ENCODE results near the gene FAM222A. TPM values are rescaled to one million over a fixed set of nuclear protein-coding genes. Genes with fewer than 3 reads are reported as not detected.

Gene FAM222A
- polyA plus RNA-seq, 2 of the 4 experiments (the other 2 are of a cell fraction): 0.98 to 3.2 TPM

- WGBS (ENCODE audit: missing lambda C conversion rate): 66% methylated on average over 18 of the region's 18 CpGs
- TF ChIP-seq E2F6 (IDR thresholded peaks at IDR 0.05; ENCODE audit: borderline replicate concordance, low read depth): no peak
- no peak for TF ChIP-seq ZSCAN20 (CRISPR knock-in tag; IDR thresholded peaks at IDR 0.05)
- TF ChIP-seq RAD21 (conservative IDR thresholded peaks at IDR 0.05 in 1 of 2, IDR thresholded peaks at IDR 0.05 in 1 of 2): peak in 1 of 2 experiments; percentile 28; a peak in 2 of 5 replicates
- no peak for TF ChIP-seq EHMT2 (IDR thresholded peaks at IDR 0.05; ENCODE audit: low read depth)
- Histone ChIP-seq H3K27ac (no peak overlapping the region), H3K4me3 (no peak overlapping the region), H3K9me3 (no peaks in the 10 kb centered on the region), H3K4me1 (peaks cover 8% of the 10 kb centered on the region; the same call in 1 of the 3 replicates), H3K4me2 (no peak overlapping the region)
- ChIA-PET POLR2A (interaction anchor here (1.0 kb wide), 1 partner anchor 167 kb away, joined by 3 read pairs; the partner anchor contains the start of genes MMAB and MVK), CTCF (interaction anchor here (0.7 to 2.5 kb wide), 9 partner anchors 10 to 231 kb away, joined by 3 to 9 read pairs (median 3); no protein-coding TSS in a partner anchor)
- peak in 1 of 2 experiments; percentile 60; a peak in 3 of 6 replicates for ATAC-seq
- DNase-seq (ENCODE audit: low read depth in 1 of 2, low spot score in 1 of 2): no peak
- no peak for FAIRE-seq
Observed at GRCh38 chr12:109739747-109740693, 26.4 kb downstream of the FAM222A start.

DNA sequence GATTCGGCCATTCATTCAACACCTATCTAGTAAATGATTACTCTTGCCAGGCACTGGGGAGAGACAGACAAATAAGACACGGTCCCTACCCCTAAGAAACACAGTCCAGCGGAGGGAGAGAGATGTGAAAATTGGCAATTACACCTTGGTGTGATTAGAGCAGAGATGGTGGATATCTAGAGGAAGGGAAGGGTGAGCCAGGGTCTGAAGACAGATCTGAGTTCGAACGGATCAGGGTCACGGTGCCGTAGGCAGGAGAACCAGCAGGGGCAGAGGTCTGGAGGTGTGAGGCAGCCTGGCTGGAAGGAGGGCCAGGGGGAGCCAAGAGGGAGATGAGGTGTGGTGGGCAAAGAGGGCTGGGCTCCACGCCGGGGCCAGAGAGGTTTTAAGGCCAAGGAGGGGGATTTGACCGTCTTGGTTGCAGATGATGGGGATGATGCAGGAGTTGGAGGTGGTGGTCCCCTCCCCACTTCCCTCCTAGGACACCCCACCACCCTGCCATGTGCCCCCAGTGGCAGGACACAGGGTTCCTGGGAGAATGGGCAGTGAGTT lies 27.1 kb downstream of the FAM222A start:
- FAIRE-seq (no peak), DNase-seq (ENCODE audit: low read depth in 1 of 2, low spot score in 1 of 2) (no peak), ATAC-seq (no peak)
- Histone ChIP-seq H3K4me1 (peaks cover 8% of the 10 kb centered on the region; the same call in 1 of the 3 replicates), H3K27ac (no peak overlapping the region), H3K9me3 (no peaks in the 10 kb centered on the region), H3K4me2 (no peak overlapping the region), H3K4me3 (no peak overlapping the region)
- ChIA-PET POLR2A (interaction anchor here (1.0 kb wide), 1 partner anchor 167 kb away, joined by 3 read pairs; the partner anchor contains the start of genes MMAB and MVK), CTCF (interaction anchor here (0.8 to 2.5 kb wide), 4 partner anchors 21 to 232 kb away, joined by 3 to 9 read pairs (median 5); no protein-coding TSS in a partner anchor)
- TF ChIP-seq KDM1A (IDR thresholded peaks at IDR 0.05; ENCODE audit: low read depth): no peak
- TF ChIP-seq, protein P1, sequence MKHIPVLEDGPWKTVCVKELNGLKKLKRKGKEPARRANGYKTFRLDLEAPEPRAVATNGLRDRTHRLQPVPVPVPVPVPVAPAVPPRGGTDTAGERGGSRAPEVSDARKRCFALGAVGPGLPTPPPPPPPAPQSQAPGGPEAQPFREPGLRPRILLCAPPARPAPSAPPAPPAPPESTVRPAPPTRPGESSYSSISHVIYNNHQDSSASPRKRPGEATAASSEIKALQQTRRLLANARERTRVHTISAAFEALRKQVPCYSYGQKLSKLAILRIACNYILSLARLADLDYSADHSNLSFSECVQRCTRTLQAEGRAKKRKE (CRISPR knock-in tag; IDR thresholded peaks at IDR 0.05; ENCODE audit: low read depth): no peak
- no peak for TF ChIP-seq FOXS1 (CRISPR knock-in tag; IDR thresholded peaks at IDR 0.05)
- no peak for TF ChIP-seq MAFK (IDR thresholded peaks at IDR 0.05; ENCODE audit: partially characterized antibody)
- WGBS (ENCODE audit: missing lambda C conversion rate): 80% methylated on average over 10 of the region's 10 CpGs

DNA sequence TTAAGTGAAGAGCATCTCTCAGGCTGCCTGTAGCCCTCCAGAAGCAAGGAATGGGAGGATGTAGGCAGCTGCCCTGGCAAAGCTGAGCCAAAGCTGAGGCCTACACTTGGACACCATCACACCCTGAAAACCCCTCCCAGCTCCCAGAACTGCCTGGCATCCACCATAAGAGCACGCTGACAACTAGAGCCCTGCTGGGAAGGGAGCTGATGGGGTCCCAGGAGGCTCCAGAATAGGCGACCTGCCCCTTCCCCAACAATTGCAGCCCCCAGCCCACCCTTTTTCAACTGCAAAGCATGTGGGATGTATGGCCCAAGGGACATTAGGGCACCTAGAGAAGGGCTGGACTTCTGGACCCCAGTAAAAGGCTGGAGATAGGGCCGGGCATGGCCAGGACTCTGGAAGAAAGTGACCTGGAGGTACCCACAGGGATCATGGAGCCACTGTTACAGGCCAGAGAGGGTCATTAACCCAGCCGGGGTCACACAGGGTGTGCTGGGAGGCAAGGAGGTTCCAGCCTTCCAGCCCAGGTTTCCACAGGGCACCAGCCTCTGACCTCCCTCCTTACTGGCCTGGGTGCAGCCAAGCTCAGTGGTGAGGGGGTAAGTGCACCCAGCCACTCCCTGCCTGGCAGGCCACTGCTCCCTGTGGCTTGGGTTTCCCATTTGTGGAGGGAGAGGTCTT lies 27.8 kb downstream of the FAM222A start:
- H3K4me1 ChIP-seq: peaks cover 8% of the 10 kb centered on the region; the same call in 1 of the 3 replicates
- CTCF ChIA-PET: interaction anchor here (0.6 kb wide), 1 partner anchor 24 kb away, joined by 3 read pairs; no protein-coding TSS in a partner anchor
- no peak for ATAC-seq

More for the DNA sequence above, 27.8 kb downstream of the FAM222A start:
- TF ChIP-seq TP53 (CRISPR knock-in tag; IDR thresholded peaks at IDR 0.05) (no peak), GATA3 (IDR thresholded peaks at IDR 0.05; ENCODE audit: borderline replicate concordance) (no peak), RAD21 (conservative IDR thresholded peaks at IDR 0.05 in 1 of 2, IDR thresholded peaks at IDR 0.05 in 1 of 2) (no peak), CHD2 (IDR thresholded peaks at IDR 0.05; ENCODE audit: low read length, partially characterized antibody) (no peak), SREBF2 (IDR thresholded peaks at IDR 0.05) (no peak), FOSB (CRISPR knock-in tag; IDR thresholded peaks at IDR 0.05) (no peak), POLR2A (IDR thresholded peaks at IDR 0.05; ENCODE audit: low read length) (no peak), PHF8 (IDR thresholded peaks at IDR 0.05; ENCODE audit: borderline replicate concordance, low read depth) (no peak), TFCP2L1 (CRISPR knock-in tag; IDR thresholded peaks at IDR 0.05) (no peak), EHMT2 (IDR thresholded peaks at IDR 0.05; ENCODE audit: low read depth) (no peak), KDM1A (IDR thresholded peaks at IDR 0.05; ENCODE audit: low read depth) (no peak), MYC (IDR thresholded peaks at IDR 0.05; ENCODE audit: borderline replicate concordance, low read length) (no peak), SMC3 (IDR thresholded peaks at IDR 0.05) (no peak), CBX8 (IDR thresholded peaks at IDR 0.05) (no peak), ZC3H11A (IDR thresholded peaks at IDR 0.05) (no peak)
- TF ChIP-seq, protein P2, sequence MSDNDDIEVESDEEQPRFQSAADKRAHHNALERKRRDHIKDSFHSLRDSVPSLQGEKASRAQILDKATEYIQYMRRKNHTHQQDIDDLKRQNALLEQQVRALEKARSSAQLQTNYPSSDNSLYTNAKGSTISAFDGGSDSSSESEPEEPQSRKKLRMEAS (IDR thresholded peaks at IDR 0.05): no peak
- TF ChIP-seq, protein P3, sequence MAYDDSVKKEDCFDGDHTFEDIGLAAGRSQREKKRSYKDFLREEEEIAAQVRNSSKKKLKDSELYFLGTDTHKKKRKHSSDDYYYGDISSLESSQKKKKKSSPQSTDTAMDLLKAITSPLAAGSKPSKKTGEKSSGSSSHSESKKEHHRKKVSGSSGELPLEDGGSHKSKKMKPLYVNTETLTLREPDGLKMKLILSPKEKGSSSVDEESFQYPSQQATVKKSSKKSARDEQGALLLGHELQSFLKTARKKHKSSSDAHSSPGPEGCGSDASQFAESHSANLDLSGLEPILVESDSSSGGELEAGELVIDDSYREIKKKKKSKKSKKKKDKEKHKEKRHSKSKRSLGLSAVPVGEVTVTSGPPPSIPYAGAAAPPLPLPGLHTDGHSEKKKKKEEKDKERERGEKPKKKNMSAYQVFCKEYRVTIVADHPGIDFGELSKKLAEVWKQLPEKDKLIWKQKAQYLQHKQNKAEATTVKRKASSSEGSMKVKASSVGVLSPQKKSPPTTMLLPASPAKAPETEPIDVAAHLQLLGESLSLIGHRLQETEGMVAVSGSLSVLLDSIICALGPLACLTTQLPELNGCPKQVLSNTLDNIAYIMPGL (CRISPR knock-in tag; IDR thresholded peaks at IDR 0.05; ENCODE audit: borderline replicate concordance): no peak
- TF ChIP-seq, protein P4, sequence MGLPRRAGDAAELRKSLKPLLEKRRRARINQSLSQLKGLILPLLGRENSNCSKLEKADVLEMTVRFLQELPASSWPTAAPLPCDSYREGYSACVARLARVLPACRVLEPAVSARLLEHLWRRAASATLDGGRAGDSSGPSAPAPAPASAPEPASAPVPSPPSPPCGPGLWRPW (IDR thresholded peaks at IDR 0.05): no peak
- Histone ChIP-seq H3K27ac (no peak overlapping the region), H3K9me3 (no peaks in the 10 kb centered on the region), H3K4me2 (no peak overlapping the region), H3K4me3 (no peak overlapping the region)
- POLR2A ChIA-PET: no interaction called here
- no peak for FAIRE-seq
- DNase-seq (ENCODE audit: low read depth in 1 of 2, low spot score in 1 of 2): no peak
- WGBS (ENCODE audit: missing lambda C conversion rate): 48% methylated on average over 2 of the region's 4 CpGs

Data from A549 (cell line).